Body of pancreas (tissue), 4 donors: ENCODE results near the gene CRYBA4. TPM values are rescaled to one million over a fixed set of nuclear protein-coding genes. Genes with fewer than 3 reads are reported as not detected.

Experiments used
- ATAC-seq: fragments of 150-250 bp; one replicate; pipeline ENCODE4 v1.9.1; 2016
- DNase-seq, 4 donors: peaks; one replicate each; pipeline ENCODE4 v3.0.0-alpha.2; 2019
- H3K27ac ChIP-seq, 4 donors: fragments of 200-600 bp; sonication (generic); 1 replicate in 3 of 4; 2 replicates in 1 of 4; pipeline versions ENCODE4 v1.5.1 to v1.6.1; 2016 to 2019; ENCODE audit warnings: mild to moderate bottlenecking in 1 of 4, mixed read lengths in 1 of 4, moderate library complexity in 1 of 4
- H3K27me3 ChIP-seq, 2 donors: fragments of 200-600 bp; sonication (generic); one replicate each; pipeline ENCODE4 v1.6.0; 2016; ENCODE audit warnings: mild to moderate bottlenecking in 1 of 2
- H3K36me3 ChIP-seq, 2 donors: fragments of 200-600 bp; sonication (generic); replicated peaks in 1 of 2; 2 replicates each; pipeline ENCODE4 v1.5.1; 2016; ENCODE audit warnings: low read depth in 2 of 2; ENCODE audit not compliant: insufficient read depth in 1 of 2
- H3K4me1 ChIP-seq: fragments of 200-600 bp; sonication (generic); one replicate; pipeline ENCODE4 v1.6.0; 2016
- H3K4me3 ChIP-seq, 2 donors: fragments of 200-600 bp; sonication (generic); 1 replicate in 1 of 2; 2 replicates in 1 of 2; pipeline ENCODE4 v1.5.1; 2016 to 2019
- H3K9me3 ChIP-seq, 3 donors: fragments of 200-600 bp; sonication (generic); 1 replicate in 2 of 3; 2 replicates in 1 of 3; pipeline ENCODE4 v1.5.1; 2016
- POLR2A ChIP-seq, 3 donors: fragments of 450-650 bp; IDR thresholded peaks; one replicate each; pipeline ENCODE4 v1.6.1; 2016; ENCODE audit warnings: antibody characterized with exemption in 3 of 3, mild to moderate bottlenecking in 2 of 3
- WGBS, 2 donors: methylation state at CpG; one replicate each; pipeline ENCODE4 v1.1.5; 2017; 5-methylcytosine and 5-hydroxymethylcytosine counted together
- intact Hi-C: fragments of 100-400 bp; cut with DNase I; formaldehyde crosslinking; loops from one replicate; pipeline ENCODE4 v1.15.1; 2023
- total RNA-seq, 2 donors: library from RNA; depleted of rRNA; stranded (reverse); fragments of >200 nt; gene quantifications; one replicate each; pipeline ENCODE4 v1.1.0, GENCODE V29; 2016
- TF ChIP-seq, protein P1 (sequence below), 7 experiments: fragments of 450-650 bp in 4 of 7; fragments of 200-600 bp in 3 of 7; sonication (generic) in 3 of 7; IDR thresholded peaks; one replicate each; pipeline ENCODE4 v1.5.1; 2016 to 2019; ENCODE audit warnings: antibody characterized with exemption in 7 of 7

CRYBA4 gene
- total RNA-seq, 2 donors from 2014 or later = not detected

DNA sequence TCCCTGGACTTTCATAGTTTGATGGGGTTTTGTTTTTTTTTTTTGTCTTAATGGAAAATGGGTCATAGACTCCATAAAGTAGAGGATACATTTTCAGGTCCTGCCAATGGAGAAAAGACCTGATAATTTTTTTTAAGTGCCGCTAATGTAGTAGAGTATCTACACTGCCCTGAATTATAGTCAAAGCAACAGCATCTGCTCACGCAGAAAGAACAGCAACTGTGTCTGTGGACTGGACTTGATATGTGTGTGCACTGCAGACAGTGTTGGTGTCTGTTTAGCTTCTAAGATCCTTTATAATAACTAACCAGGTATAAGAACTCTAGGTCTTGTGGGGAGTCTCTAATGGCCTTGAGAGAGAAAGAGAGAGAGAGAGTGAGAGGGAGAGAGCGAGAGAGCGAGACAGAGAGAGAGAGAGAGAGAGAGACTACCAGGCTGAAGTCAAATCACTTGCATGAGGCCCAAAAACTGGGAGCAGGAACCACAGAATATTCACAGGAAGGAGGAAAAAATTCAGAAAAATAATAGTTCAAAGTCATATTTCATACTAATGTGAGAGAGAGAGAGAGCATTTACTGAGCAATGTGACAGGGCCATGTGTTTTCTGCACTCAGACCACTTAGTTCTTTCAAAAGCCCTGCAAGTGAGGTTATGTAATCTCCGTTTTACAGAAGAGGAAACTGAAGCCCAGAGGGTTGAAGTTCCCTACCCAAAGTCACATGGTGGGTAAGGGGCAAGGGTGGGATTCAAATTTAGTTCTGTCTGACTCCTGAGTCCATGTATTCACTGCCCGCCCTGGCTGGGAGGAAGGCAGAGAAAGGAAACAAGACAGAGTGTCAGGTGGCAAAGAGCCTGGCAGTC, 27.0 kb downstream of the CRYBA4 start:
- DNase-seq (no peak), ATAC-seq (no peak)
- Histone ChIP-seq H3K9me3 (no peaks in the 10 kb centered on the region), H3K27me3 (no peaks in the 10 kb centered on the region), H3K4me1 (peaks cover 5% of the 10 kb centered on the region), H3K27ac (no peak overlapping the region), H3K4me3 (no peak overlapping the region), H3K36me3 (no peaks in the 10 kb centered on the region)
- no peak for TF ChIP-seq POLR2A (IDR thresholded peaks at IDR 0.05)
- TF ChIP-seq, protein P1, sequence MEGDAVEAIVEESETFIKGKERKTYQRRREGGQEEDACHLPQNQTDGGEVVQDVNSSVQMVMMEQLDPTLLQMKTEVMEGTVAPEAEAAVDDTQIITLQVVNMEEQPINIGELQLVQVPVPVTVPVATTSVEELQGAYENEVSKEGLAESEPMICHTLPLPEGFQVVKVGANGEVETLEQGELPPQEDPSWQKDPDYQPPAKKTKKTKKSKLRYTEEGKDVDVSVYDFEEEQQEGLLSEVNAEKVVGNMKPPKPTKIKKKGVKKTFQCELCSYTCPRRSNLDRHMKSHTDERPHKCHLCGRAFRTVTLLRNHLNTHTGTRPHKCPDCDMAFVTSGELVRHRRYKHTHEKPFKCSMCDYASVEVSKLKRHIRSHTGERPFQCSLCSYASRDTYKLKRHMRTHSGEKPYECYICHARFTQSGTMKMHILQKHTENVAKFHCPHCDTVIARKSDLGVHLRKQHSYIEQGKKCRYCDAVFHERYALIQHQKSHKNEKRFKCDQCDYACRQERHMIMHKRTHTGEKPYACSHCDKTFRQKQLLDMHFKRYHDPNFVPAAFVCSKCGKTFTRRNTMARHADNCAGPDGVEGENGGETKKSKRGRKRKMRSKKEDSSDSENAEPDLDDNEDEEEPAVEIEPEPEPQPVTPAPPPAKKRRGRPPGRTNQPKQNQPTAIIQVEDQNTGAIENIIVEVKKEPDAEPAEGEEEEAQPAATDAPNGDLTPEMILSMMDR (IDR thresholded peaks at IDR 0.05) = no peak
- intact Hi-C loops = no loop called here
- 62 to 79% methylated on average over 6 of the region's 6 CpGs for WGBS, 2 donors

- no peak for TF ChIP-seq POLR2A (IDR thresholded peaks at IDR 0.05)
- TF ChIP-seq, protein P1 (IDR thresholded peaks at IDR 0.05) = no peak
- intact Hi-C loops = no loop called here
- no peak overlapping the region for H3K4me3 ChIP-seq
- ATAC-seq = no peak
- H3K9me3 ChIP-seq = no peaks in the 10 kb centered on the region
- no peak overlapping the region for H3K27ac ChIP-seq
- no peaks in the 10 kb centered on the region for H3K36me3 ChIP-seq
- 66 to 74% methylated on average over 6 of the region's 6 CpGs for WGBS, 2 donors
- no peaks in the 10 kb centered on the region for H3K4me1 ChIP-seq
- no peaks in the 10 kb centered on the region for H3K27me3 ChIP-seq
- DNase-seq = no peak
Observed at GRCh38 chr22:26650722-26651421, 29.1 kb downstream of the CRYBA4 start.

GRCh38 chr22:26651815-26652214, 30.1 kb downstream of the CRYBA4 start:
- WGBS, 2 donors = 60 to 67% methylated on average over 10 of the region's 10 CpGs
- Histone ChIP-seq H3K4me1 (no peaks in the 10 kb centered on the region), H3K36me3 (no peaks in the 10 kb centered on the region), H3K27ac (no peak overlapping the region), H3K9me3 (no peaks in the 10 kb centered on the region), H3K27me3 (peaks cover 0 to under 1% of the 10 kb centered on the region in 2 donors), H3K4me3 (no peak overlapping the region)
- TF ChIP-seq POLR2A (IDR thresholded peaks at IDR 0.05) = no peak
- TF ChIP-seq, protein P1 (IDR thresholded peaks at IDR 0.05) = no peak
- DNase-seq = no peak
- intact Hi-C loops = no loop called here
- no peak for ATAC-seq

- intact Hi-C loops = no loop called here
- Histone ChIP-seq H3K4me1 (peaks cover 19% of the 10 kb centered on the region), H3K36me3 (no peaks in the 10 kb centered on the region), H3K27ac (no peak within 1 kb of the TSS), H3K4me3 (no peak within 1 kb of the TSS), H3K27me3 (peaks cover 0 to 29% of the 10 kb centered on the region in 2 donors), H3K9me3 (no peaks in the 10 kb centered on the region)
- TF ChIP-seq, protein P1 (IDR thresholded peaks at IDR 0.05) = no peak
- 2 to 6% methylated on average over 11 to 62 of the region's 62 CpGs for WGBS, 2 donors
- DNase-seq (peak in 2 of 4 donors; percentile 23 to 37), ATAC-seq (peak; percentile 27)
Observed at GRCh38 chr22:26656891-26657851, 35.4 kb downstream of the CRYBA4 start, which contains the start of gene MIAT. TSS of gene MIAT (plus strand) at chr22:26657588.
